ENCODE results near the gene ATP13A4. TPM values are rescaled to one million over a fixed set of nuclear protein-coding genes. Genes with fewer than 3 reads are reported as not detected.
"Not testable (repeated sequence)": the region's sequence is repeated elsewhere in the genome, so short reads cannot be mapped to it uniquely, and the experiment has no call there.

The ATP13A4 gene
- total RNA-seq, 4 donors from 2014 or later, result 18.7 to 75.0 (median 35.3) TPM

DNA sequence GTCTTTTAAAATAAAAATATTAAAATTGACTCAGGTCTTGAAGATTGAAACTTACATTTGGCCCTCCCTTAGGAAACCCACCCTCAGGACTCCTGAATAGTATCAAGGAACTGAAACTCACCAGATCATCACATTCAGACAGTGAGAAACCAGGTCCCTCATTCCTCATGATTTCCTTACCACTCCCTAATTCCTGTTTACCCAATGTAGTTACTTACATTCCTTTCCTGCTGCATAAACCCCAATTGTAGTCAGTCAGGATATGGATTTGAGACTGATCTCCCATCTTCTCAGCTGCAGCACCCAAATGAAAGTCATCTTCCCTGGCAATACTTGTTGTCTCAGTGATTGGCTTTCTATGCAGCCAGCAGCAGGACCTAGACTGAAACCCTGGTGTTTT is 8.6 kb downstream of the ATP13A4 start:
- Histone ChIP-seq H3K36me3 (no peaks in the 10 kb centered on the region), H3K4me1 (no peaks in the 10 kb centered on the region), H3K4me3 (no peak overlapping the region), H3K27ac (no peak overlapping the region), H3K9me3 (peaks cover 3% of the 10 kb centered on the region), H3K27me3 (no peaks in the 10 kb centered on the region)
- no peak for DNase-seq (ENCODE audit: low spot score in 2 of 2)
- TF ChIP-seq, protein P1, sequence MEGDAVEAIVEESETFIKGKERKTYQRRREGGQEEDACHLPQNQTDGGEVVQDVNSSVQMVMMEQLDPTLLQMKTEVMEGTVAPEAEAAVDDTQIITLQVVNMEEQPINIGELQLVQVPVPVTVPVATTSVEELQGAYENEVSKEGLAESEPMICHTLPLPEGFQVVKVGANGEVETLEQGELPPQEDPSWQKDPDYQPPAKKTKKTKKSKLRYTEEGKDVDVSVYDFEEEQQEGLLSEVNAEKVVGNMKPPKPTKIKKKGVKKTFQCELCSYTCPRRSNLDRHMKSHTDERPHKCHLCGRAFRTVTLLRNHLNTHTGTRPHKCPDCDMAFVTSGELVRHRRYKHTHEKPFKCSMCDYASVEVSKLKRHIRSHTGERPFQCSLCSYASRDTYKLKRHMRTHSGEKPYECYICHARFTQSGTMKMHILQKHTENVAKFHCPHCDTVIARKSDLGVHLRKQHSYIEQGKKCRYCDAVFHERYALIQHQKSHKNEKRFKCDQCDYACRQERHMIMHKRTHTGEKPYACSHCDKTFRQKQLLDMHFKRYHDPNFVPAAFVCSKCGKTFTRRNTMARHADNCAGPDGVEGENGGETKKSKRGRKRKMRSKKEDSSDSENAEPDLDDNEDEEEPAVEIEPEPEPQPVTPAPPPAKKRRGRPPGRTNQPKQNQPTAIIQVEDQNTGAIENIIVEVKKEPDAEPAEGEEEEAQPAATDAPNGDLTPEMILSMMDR (IDR thresholded peaks at IDR 0.05), result no peak
- no peak for TF ChIP-seq POLR2AphosphoS5 (IDR thresholded peaks at IDR 0.05)
- TF ChIP-seq EP300 (IDR thresholded peaks at IDR 0.05), result no peak
- no peak for TF ChIP-seq POLR2A (IDR thresholded peaks at IDR 0.05)

DNA sequence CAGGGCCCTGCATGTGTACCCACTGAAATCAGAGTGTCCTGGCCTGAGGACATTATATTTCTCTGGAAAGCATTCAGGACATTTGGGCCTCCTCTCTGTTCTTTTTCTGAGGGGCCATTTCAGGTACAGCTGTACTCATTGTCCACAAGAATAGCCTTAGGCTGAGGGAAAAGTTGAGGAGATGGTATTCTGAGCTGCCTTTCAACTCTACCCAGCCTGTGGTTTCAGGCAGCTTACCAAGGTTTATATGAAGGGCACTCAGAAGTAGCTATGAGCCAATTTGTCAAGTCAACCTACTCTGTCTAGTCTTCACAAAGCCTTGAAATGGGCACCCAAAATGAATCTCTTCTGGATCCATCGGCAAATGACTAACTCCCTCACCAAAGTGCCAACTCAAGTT is 9.4 kb downstream of the ATP13A4 start:
- 88% methylated on average over 1 of the region's 1 CpG for WGBS
- Histone ChIP-seq H3K4me1 (no peaks in the 10 kb centered on the region), H3K9me3 (peaks cover 3% of the 10 kb centered on the region), H3K4me3 (no peak overlapping the region), H3K27ac (no peak overlapping the region), H3K36me3 (no peaks in the 10 kb centered on the region), H3K27me3 (no peaks in the 10 kb centered on the region)
- TF ChIP-seq POLR2A (IDR thresholded peaks at IDR 0.05), result no peak
- no peak for TF ChIP-seq POLR2AphosphoS5 (IDR thresholded peaks at IDR 0.05)
- TF ChIP-seq, protein P1 (IDR thresholded peaks at IDR 0.05), result no peak
- TF ChIP-seq EP300 (IDR thresholded peaks at IDR 0.05), result no peak
- DNase-seq (ENCODE audit: low spot score in 2 of 2), result no peak

DNA sequence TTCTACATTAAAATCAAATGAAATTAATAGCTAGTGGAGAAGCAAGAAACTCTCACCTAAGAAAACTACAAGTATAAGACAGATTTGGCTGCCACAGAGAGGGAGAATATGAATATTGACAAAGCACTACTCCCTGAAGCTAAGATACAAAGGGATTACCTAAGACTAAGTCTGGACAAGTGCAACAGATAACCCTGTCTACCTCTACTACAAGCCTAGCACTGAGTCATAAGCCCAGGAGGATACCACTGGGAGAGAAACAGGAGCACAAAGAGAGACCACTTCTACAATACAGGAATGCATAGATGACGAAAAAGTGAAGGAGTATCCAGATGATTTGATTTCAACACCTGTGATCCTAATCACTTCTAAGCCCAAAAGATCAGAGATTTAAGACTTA is 10.4 kb downstream of the ATP13A4 start:
- no peak for DNase-seq (ENCODE audit: low spot score in 2 of 2)
- Histone ChIP-seq H3K9me3 (peaks cover 3% of the 10 kb centered on the region), H3K4me3 (no peak overlapping the region), H3K27me3 (no peaks in the 10 kb centered on the region), H3K4me1 (no peaks in the 10 kb centered on the region), H3K27ac (no peak overlapping the region), H3K36me3 (no peaks in the 10 kb centered on the region)
- WGBS, result 67% methylated on average over 1 of the region's 1 CpG
- TF ChIP-seq, protein P1 (IDR thresholded peaks at IDR 0.05), result no peak
- TF ChIP-seq EP300 (IDR thresholded peaks at IDR 0.05) (no peak), POLR2A (IDR thresholded peaks at IDR 0.05) (no peak), POLR2AphosphoS5 (IDR thresholded peaks at IDR 0.05) (no peak)

DNA sequence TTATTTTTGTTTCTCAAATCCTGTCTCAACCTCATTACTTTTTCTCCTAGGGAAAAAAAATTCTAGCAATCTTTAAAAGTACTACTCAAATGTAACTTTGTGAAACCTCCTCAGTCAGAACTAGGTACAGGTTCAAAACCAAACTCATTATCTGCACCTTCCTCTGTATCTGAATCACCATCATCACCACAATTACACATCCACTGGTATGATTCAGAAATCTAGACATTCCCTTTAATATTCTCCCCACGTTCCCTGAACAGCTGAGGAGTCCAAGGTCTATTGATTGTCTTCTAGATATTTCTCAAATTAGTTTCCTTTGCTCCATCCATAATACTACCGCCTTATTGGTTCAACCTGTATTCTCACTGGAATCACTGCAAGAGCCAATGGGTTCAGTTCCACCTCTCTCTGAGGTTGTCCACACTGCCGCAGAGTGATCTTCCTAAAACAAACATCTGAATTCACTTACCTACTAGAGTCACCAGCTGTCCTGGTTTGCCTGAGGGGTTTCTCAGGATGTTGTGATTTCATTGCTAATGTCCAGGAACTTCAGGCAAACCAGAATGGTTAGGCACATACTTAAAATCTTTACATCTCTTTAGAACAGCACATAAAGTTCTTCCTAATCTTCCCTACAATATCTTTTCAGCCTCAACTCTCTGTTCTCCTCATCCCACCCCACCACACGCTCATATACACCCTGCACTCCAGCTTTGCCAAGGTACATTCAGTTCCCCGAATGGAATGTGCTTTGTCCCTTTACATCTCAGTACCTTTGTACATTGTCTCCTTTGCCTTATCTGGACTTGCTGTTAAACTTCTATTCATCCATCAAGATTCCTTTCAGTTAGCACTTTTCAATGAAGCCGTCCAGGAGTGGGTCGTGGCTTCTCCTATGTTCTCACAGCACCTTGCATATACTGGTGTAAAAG is 24.2 kb downstream of the ATP13A4 start:
- Histone ChIP-seq H3K4me1 (no peaks in the 10 kb centered on the region), H3K9me3 (no peaks in the 10 kb centered on the region), H3K36me3 (no peaks in the 10 kb centered on the region), H3K4me3 (no peak overlapping the region), H3K27ac (no peak overlapping the region), H3K27me3 (no peaks in the 10 kb centered on the region)
- TF ChIP-seq POLR2A (IDR thresholded peaks at IDR 0.05) (no peak), POLR2AphosphoS5 (IDR thresholded peaks at IDR 0.05) (no peak), EP300 (IDR thresholded peaks at IDR 0.05) (no peak)
- TF ChIP-seq, protein P1 (IDR thresholded peaks at IDR 0.05), result no peak
- DNase-seq (ENCODE audit: low spot score in 2 of 2), result no peak
- 91% methylated on average over 7 of the region's 7 CpGs for WGBS

DNA sequence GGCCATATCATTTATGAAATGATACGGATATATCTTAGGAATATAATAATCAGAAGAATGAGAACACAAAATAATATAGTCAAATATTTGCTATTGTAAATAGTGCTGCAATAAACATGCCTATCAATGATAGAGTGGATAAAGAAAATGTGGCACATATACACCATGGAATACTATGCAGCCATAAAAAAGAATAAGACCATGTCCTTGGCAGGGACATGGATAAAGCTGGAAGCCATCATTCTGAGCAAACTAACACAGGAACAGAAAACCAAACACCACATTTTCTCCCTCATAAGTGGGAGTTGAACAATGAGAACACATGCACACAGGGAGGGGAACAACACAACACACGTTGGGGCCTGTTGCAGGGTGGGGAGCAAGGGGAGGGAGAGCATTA is 28.6 kb downstream of the ATP13A4 start:
- H3K27ac ChIP-seq; H3K36me3 ChIP-seq; DNase-seq (ENCODE audit: low spot score in 2 of 2); H3K9me3 ChIP-seq; H3K4me1 ChIP-seq; H3K4me3 ChIP-seq; H3K27me3 ChIP-seq: not testable (repeated sequence)
- 88% methylated on average over 2 of the region's 2 CpGs for WGBS
